Stimulated activated naive CD8-positive, alpha-beta T cell treated with anti-CD3 and anti-CD28 coated beads, Interleukin-15, Interleukin-2, amounts not matched to agents 100 ng/mL and 50 ng/mL, for 24 hours (primary cell): ENCODE measurements around the gene CYTH1.
A peak's percentile ranks its signal among the peaks of the same experiment; 100 is the strongest.

Experiments used
- H3K27ac Mint-ChIP-seq: one replicate; pipeline ENCODE4 v1.8.0; 2021; ENCODE audit warnings: mild to moderate bottlenecking, mixed read lengths
- H3K27me3 Mint-ChIP-seq: one replicate; pipeline ENCODE4 v1.8.0; 2021; ENCODE audit warnings: mixed read lengths
- H3K36me3 Mint-ChIP-seq: one replicate; pipeline ENCODE4 v1.8.0; 2021; ENCODE audit warnings: low read depth, mixed read lengths
- H3K4me1 Mint-ChIP-seq: one replicate; pipeline ENCODE4 v1.8.0; 2021; ENCODE audit warnings: low read depth, mixed read lengths
- H3K4me3 Mint-ChIP-seq: one replicate; pipeline ENCODE4 v1.8.0; 2021; ENCODE audit warnings: mild to moderate bottlenecking, mixed read lengths
- H3K9me3 Mint-ChIP-seq: one replicate; pipeline ENCODE4 v1.8.0; 2021; ENCODE audit warnings: mixed read lengths

Gene CYTH1

DNA sequence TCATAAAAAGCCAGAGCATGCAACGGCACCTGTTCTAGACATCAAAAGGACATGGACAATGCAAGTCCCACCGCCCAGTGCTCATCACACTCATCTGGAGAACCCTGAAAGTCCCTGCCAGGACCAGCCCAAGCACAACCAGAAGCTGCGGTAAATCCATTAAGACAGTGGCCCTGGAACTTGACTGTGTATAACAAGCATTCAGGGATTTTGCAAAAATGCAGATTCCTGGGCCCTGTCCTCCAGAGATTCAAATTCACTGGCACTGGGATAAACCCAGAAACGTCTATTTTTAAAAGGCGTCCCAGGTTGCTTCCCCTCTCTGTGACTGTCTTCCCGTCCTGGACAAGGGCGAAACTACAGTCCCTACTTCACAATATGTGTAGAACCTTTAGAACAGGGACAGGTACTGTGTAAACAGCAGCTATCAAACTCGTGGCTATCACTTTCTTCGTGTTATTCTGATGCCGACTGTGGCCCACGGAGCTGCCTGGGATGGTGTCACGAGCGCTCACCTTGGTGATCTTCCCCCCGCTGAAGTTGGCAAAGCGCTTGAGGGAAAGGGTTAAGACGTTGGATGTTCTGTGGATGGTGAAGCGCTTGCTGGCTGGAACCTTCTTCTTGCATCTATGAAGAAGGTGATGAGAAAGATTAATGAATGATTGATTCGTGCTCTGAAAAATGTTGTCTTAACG is 36.2 kb upstream of the CYTH1 start:
- peaks cover 56% of the 10 kb centered on the region for H3K4me1 Mint-ChIP-seq
- H3K9me3 Mint-ChIP-seq = no peaks in the 10 kb centered on the region
- no peaks in the 10 kb centered on the region for H3K27me3 Mint-ChIP-seq
- H3K36me3 Mint-ChIP-seq = peaks cover 75% of the 10 kb centered on the region
- peak overlapping the region; percentile 74 for H3K27ac Mint-ChIP-seq
- H3K4me3 Mint-ChIP-seq = peak overlapping the region; percentile 10

DNA sequence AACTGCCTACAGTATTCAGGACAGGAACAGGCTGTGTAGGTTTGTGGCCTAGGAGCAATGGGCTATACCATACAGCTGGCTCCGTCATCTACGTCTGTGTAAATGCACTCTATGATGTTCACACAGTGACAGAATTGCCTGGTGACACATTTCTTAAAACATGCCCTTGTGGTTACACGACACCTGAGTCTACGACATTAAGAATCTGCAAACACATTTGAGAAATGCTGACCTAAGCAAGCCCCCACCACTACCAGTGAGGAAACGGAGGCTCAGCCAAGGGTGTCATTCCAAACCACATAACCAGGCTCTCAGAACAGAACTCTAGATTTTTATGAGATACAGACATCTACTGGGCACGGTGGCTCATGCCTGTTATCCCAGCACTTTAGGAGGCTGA is 35.0 kb upstream of the CYTH1 start:
- no peak overlapping the region for H3K4me3 Mint-ChIP-seq
- H3K4me1 Mint-ChIP-seq = peaks cover 50% of the 10 kb centered on the region
- peak overlapping the region; percentile 66 for H3K27ac Mint-ChIP-seq
- H3K9me3 Mint-ChIP-seq = no peaks in the 10 kb centered on the region
- H3K36me3 Mint-ChIP-seq = peaks cover 73% of the 10 kb centered on the region
- no peaks in the 10 kb centered on the region for H3K27me3 Mint-ChIP-seq

GRCh38 chr17:78815696-78816095 is 33.6 kb upstream of the CYTH1 start:
- Mint-ChIP-seq H3K9me3 (no peaks in the 10 kb centered on the region), H3K4me1 (peaks cover 42% of the 10 kb centered on the region), H3K27ac (no peak overlapping the region), H3K36me3 (peaks cover 74% of the 10 kb centered on the region), H3K27me3 (no peaks in the 10 kb centered on the region), H3K4me3 (no peak overlapping the region)

GRCh38 chr17:78812855-78813254 is 30.8 kb upstream of the CYTH1 start:
- peaks cover 76% of the 10 kb centered on the region for H3K36me3 Mint-ChIP-seq
- no peaks in the 10 kb centered on the region for H3K27me3 Mint-ChIP-seq
- H3K27ac Mint-ChIP-seq = peak overlapping the region; percentile 26
- H3K9me3 Mint-ChIP-seq = no peaks in the 10 kb centered on the region
- H3K4me3 Mint-ChIP-seq = no peak overlapping the region
- peaks cover 24% of the 10 kb centered on the region for H3K4me1 Mint-ChIP-seq

- Mint-ChIP-seq H3K27me3 (no peaks in the 10 kb centered on the region), H3K27ac (peak overlapping the region; percentile 33), H3K36me3 (peaks cover 84% of the 10 kb centered on the region), H3K4me3 (no peak overlapping the region), H3K4me1 (peaks cover 42% of the 10 kb centered on the region), H3K9me3 (no peaks in the 10 kb centered on the region)
Measured at GRCh38 chr17:78808163-78808562, 26.1 kb upstream of the CYTH1 start.

DNA sequence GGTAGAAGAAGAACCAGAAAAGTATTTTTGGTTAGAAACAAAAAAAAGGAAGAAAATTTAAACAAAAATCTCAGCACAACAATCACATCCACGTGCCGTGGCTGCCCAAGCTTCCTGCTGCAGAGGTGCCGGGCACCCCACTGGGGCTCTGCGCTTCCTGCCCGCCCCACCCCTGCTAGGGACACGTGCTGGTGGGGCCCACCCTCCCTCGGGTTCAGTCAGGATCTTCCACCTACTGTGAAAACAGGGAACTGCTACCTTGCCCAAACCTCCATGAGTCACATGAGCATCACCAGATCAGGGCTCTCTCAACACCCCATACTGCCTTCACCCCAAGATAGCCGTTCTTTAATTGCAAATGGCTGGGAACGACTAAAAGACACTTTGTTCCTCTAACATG is 24.4 kb upstream of the CYTH1 start:
- H3K4me3 Mint-ChIP-seq = no peak overlapping the region
- no peaks in the 10 kb centered on the region for H3K27me3 Mint-ChIP-seq
- H3K4me1 Mint-ChIP-seq = peaks cover 42% of the 10 kb centered on the region
- H3K27ac Mint-ChIP-seq = peak overlapping the region; percentile 81
- H3K9me3 Mint-ChIP-seq = no peaks in the 10 kb centered on the region
- peaks cover 83% of the 10 kb centered on the region for H3K36me3 Mint-ChIP-seq

GRCh38 chr17:78805301-78805700 is 23.2 kb upstream of the CYTH1 start:
- H3K4me1 Mint-ChIP-seq = peaks cover 42% of the 10 kb centered on the region
- no peak overlapping the region for H3K4me3 Mint-ChIP-seq
- H3K27ac Mint-ChIP-seq = peak overlapping the region; percentile 81
- H3K9me3 Mint-ChIP-seq = no peaks in the 10 kb centered on the region
- H3K27me3 Mint-ChIP-seq = no peaks in the 10 kb centered on the region
- H3K36me3 Mint-ChIP-seq = peaks cover 79% of the 10 kb centered on the region

GRCh38 chr17:78804777-78805176 is 22.7 kb upstream of the CYTH1 start:
- peaks cover 79% of the 10 kb centered on the region for H3K36me3 Mint-ChIP-seq
- no peaks in the 10 kb centered on the region for H3K9me3 Mint-ChIP-seq
- no peaks in the 10 kb centered on the region for H3K27me3 Mint-ChIP-seq
- H3K4me1 Mint-ChIP-seq = peaks cover 42% of the 10 kb centered on the region
- peak overlapping the region; percentile 81 for H3K27ac Mint-ChIP-seq
- no peak overlapping the region for H3K4me3 Mint-ChIP-seq

GRCh38 chr17:78803186-78803845 is 21.2 kb upstream of the CYTH1 start:
- peaks cover 81% of the 10 kb centered on the region for H3K36me3 Mint-ChIP-seq
- H3K9me3 Mint-ChIP-seq = no peaks in the 10 kb centered on the region
- H3K4me3 Mint-ChIP-seq = no peak overlapping the region
- H3K4me1 Mint-ChIP-seq = peaks cover 56% of the 10 kb centered on the region
- peak overlapping the region; percentile 22 for H3K27ac Mint-ChIP-seq
- H3K27me3 Mint-ChIP-seq = no peaks in the 10 kb centered on the region

DNA sequence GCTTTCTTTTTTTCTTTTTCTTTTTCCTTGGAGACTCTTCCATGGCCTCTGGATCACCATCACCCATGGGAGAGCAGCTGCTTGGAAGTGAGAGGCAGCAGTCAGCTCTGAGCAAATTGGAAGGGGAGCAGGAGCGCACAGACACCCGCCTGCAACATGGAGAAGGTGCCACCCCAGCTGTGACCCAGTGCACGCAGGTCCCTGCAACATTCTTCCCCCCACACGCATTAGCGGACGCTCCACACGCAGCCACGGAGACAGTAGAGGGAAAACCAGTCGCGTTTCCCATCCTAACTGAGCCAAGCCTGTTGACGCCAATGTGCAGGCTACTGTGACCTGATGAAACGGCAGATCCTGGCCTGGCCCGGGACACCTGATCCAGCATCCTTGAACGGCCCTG is 20.4 kb upstream of the CYTH1 start:
- H3K36me3 Mint-ChIP-seq = peaks cover 80% of the 10 kb centered on the region
- peak overlapping the region; percentile 58 for H3K27ac Mint-ChIP-seq
- no peaks in the 10 kb centered on the region for H3K9me3 Mint-ChIP-seq
- H3K4me1 Mint-ChIP-seq = peaks cover 53% of the 10 kb centered on the region
- H3K27me3 Mint-ChIP-seq = no peaks in the 10 kb centered on the region
- H3K4me3 Mint-ChIP-seq = no peak overlapping the region

DNA sequence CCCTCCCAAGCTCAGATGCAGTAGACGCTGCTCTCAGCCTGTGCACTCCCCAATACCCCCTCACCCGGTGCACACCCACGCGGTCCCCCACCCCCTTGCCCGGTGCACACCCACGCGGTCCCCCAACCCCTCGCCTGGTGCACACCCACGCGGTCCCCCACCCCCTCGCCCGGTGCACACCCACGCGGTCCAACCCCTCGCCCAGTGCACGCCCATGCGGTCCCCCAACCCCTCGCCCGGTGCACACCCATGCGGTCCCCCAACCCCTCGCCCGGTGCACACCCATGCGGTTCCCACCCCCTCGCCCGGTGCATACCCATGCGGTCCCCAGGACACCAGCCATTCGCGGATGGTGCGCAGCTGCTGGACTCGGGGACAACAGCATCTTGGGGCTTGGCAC is 19.9 kb upstream of the CYTH1 start:
- Mint-ChIP-seq H3K36me3 (peaks cover 80% of the 10 kb centered on the region), H3K4me3 (no peak overlapping the region), H3K27me3 (no peaks in the 10 kb centered on the region), H3K27ac (no peak overlapping the region), H3K9me3 (no peaks in the 10 kb centered on the region), H3K4me1 (peaks cover 53% of the 10 kb centered on the region)

DNA sequence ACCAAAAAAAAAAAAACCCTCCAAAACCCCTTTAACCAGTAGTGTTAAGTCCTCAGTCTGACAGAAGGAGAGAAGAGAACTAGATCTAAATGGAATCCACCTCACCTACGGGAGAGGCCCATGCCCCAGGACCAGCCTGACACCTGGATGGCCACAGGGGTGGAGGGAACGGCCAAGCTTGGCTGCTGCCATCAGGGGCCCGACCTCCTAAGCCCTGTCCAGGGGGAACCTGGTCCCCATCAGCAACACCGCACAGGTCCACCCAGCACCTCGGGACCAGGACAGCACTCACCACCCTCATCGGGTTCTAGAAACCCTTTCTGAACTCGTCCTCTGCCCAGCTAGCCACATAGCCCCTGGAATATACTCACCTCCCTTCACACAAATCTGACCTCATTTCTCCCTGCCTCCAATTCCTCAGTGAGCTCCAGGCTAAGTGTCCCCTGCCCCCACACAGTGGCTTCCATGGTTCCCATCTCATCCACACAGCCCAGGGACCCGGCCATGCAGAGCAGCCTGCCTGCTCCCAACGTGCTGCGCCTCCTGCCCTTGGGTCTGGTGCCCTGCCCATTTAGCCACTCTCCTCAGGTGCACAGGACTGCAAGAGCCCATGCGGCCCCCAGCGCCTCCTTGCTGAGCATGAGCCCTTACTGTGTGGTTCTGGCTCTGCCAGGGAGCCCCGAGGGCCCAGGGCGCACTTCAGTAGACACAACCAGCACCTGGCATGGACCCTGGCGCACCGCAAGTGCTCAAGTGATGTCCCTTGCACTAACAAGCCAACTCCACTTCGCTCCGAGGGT is 18.3 kb upstream of the CYTH1 start:
- Mint-ChIP-seq H3K4me3 (no peak overlapping the region), H3K27ac (no peak overlapping the region), H3K9me3 (no peaks in the 10 kb centered on the region), H3K27me3 (no peaks in the 10 kb centered on the region), H3K36me3 (peaks cover 80% of the 10 kb centered on the region), H3K4me1 (peaks cover 42% of the 10 kb centered on the region)

GRCh38 chr17:78798695-78799559 is 16.9 kb upstream of the CYTH1 start:
- Mint-ChIP-seq H3K9me3 (no peaks in the 10 kb centered on the region), H3K4me1 (peaks cover 38% of the 10 kb centered on the region), H3K36me3 (peaks cover 84% of the 10 kb centered on the region), H3K27ac (peak overlapping the region; percentile 84), H3K4me3 (no peak overlapping the region), H3K27me3 (no peaks in the 10 kb centered on the region)

GRCh38 chr17:78797691-78798585 is 15.9 kb upstream of the CYTH1 start:
- Mint-ChIP-seq H3K4me1 (peaks cover 34% of the 10 kb centered on the region), H3K27ac (peak overlapping the region; percentile 58), H3K9me3 (no peaks in the 10 kb centered on the region), H3K4me3 (no peak overlapping the region), H3K27me3 (no peaks in the 10 kb centered on the region), H3K36me3 (peaks cover 83% of the 10 kb centered on the region)
